DOHH2 (cell line): ENCODE results near the gene RRAGC.

Source experiments
- H3F3A ChIP-seq: fragments of 200-600 bp; sonication (generic), shearing (Covaris generic); 2 replicates; pipeline ENCODE4 v1.6.0; 2016; ENCODE audit warnings: antibody characterized with exemption, mild to moderate bottlenecking; ENCODE audit not compliant: control insufficient read depth, insufficient read depth
- H3K27ac ChIP-seq: fragments of 200-600 bp; sonication (generic); 2 replicates; pipeline ENCODE4 v1.5.1; 2014; ENCODE audit warnings: low read depth, mild to moderate bottlenecking, low read length, moderate library complexity
- H3K27me3 ChIP-seq: fragments of 200-600 bp; sonication (generic); 2 replicates; pipeline ENCODE4 v1.6.1; 2014; ENCODE audit warnings: mild to moderate bottlenecking, low read length, mixed read lengths; ENCODE audit not compliant: control insufficient read depth
- H3K36me3 ChIP-seq: fragments of 200-600 bp; sonication (generic); 2 replicates; pipeline ENCODE4 v1.6.1; 2014; ENCODE audit warnings: mild to moderate bottlenecking, low read length, moderate library complexity, mixed read lengths; ENCODE audit not compliant: control insufficient read depth
- H3K4me1 ChIP-seq: fragments of 200-600 bp; sonication (generic); 2 replicates; pipeline ENCODE4 v1.6.1; 2014; ENCODE audit warnings: mild to moderate bottlenecking, low read length, mixed read lengths; ENCODE audit not compliant: control insufficient read depth
- H3K4me2 ChIP-seq: fragments of 200-600 bp; sonication (generic); 2 replicates; pipeline ENCODE4 v1.6.0; 2014; ENCODE audit warnings: mild to moderate bottlenecking, low read length, moderate library complexity
- H3K4me3 ChIP-seq: fragments of 200-600 bp; sonication (generic); 2 replicates; pipeline ENCODE4 v1.5.1; 2014; ENCODE audit warnings: mild to moderate bottlenecking, low read length, mixed read lengths
- H3K79me2 ChIP-seq: fragments of 200-600 bp; sonication (generic); 2 replicates; pipeline ENCODE4 v1.6.1; 2014; ENCODE audit warnings: mild to moderate bottlenecking, low read length, mixed read lengths; ENCODE audit not compliant: control insufficient read depth
- H3K9me2 ChIP-seq: fragments of 200-600 bp; sonication (generic); replicated peaks from 2 replicates; pipeline ENCODE4 v1.6.1; 2014; ENCODE audit warnings: mild to moderate bottlenecking, low read length, mixed read lengths; ENCODE audit not compliant: control insufficient read depth
- H3K9me3 ChIP-seq: fragments of 200-600 bp; sonication (generic); 2 replicates; pipeline ENCODE4 v1.6.1; 2014; ENCODE audit warnings: antibody characterized with exemption, low read length, mixed read lengths; ENCODE audit not compliant: control insufficient read depth, insufficient read depth
- H4K20me1 ChIP-seq: fragments of 200-600 bp; sonication (generic); 2 replicates; pipeline ENCODE4 v1.6.0; 2014; ENCODE audit warnings: low read depth, mild to moderate bottlenecking, antibody characterized with exemption, low read length, moderate library complexity; ENCODE audit not compliant: control insufficient read depth, insufficient read depth
- EZH2phosphoT487 ChIP-seq: fragments of 200-600 bp; sonication (generic); IDR thresholded peaks from 2 replicates; pipeline ENCODE4 v1.6.1; 2017; ENCODE audit warnings: borderline replicate concordance, mild to moderate bottlenecking, antibody characterized with exemption, low read length, moderate library complexity, mixed read lengths
- TF ChIP-seq, protein P1 (sequence below): fragments of 200-600 bp; sonication (generic); IDR thresholded peaks from one replicate; pipeline ENCODE4 v1.5.1; 2014; ENCODE audit warnings: antibody characterized with exemption, mild to moderate bottlenecking, low read depth, low read length; ENCODE audit not compliant: poor library complexity, severe bottlenecking

The RRAGC gene

DNA sequence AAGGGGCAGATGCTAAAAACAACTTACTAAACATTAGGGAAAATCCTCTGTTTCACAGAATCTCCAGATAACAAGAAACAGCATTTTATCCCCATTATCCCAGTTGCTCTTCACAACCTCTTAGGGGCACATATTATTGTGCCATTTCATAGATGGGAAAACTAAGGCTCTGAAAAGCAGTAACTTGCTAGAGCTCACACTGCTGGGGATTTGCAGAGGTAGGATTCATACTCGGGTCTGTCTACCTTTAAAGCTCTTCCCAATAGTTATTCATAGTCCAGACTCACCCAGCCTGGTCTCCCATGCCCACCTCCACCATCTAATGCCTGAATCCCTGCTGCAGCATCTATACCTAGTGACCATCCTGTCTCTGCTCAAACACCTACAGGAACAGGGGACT, 67.7 kb downstream of the RRAGC start:
- H3F3A ChIP-seq, result no peaks in the 10 kb centered on the region
- no peaks in the 10 kb centered on the region for H3K79me2 ChIP-seq
- no peak overlapping the region for H3K4me2 ChIP-seq
- H3K9me3 ChIP-seq, result peaks cover 6% of the 10 kb centered on the region
- no peak overlapping the region for H3K27ac ChIP-seq
- H3K4me3 ChIP-seq, result no peak overlapping the region
- peaks cover 12% of the 10 kb centered on the region; the same call in 1 of the 2 replicates for H3K27me3 ChIP-seq
- no peaks in the 10 kb centered on the region for H4K20me1 ChIP-seq
- TF ChIP-seq, protein P1, sequence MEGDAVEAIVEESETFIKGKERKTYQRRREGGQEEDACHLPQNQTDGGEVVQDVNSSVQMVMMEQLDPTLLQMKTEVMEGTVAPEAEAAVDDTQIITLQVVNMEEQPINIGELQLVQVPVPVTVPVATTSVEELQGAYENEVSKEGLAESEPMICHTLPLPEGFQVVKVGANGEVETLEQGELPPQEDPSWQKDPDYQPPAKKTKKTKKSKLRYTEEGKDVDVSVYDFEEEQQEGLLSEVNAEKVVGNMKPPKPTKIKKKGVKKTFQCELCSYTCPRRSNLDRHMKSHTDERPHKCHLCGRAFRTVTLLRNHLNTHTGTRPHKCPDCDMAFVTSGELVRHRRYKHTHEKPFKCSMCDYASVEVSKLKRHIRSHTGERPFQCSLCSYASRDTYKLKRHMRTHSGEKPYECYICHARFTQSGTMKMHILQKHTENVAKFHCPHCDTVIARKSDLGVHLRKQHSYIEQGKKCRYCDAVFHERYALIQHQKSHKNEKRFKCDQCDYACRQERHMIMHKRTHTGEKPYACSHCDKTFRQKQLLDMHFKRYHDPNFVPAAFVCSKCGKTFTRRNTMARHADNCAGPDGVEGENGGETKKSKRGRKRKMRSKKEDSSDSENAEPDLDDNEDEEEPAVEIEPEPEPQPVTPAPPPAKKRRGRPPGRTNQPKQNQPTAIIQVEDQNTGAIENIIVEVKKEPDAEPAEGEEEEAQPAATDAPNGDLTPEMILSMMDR, result no peak
- no peak for TF ChIP-seq EZH2phosphoT487
- no peaks in the 10 kb centered on the region for H3K4me1 ChIP-seq
- no peaks in the 10 kb centered on the region for H3K36me3 ChIP-seq
- H3K9me2 ChIP-seq, result no peaks in the 10 kb centered on the region

DNA sequence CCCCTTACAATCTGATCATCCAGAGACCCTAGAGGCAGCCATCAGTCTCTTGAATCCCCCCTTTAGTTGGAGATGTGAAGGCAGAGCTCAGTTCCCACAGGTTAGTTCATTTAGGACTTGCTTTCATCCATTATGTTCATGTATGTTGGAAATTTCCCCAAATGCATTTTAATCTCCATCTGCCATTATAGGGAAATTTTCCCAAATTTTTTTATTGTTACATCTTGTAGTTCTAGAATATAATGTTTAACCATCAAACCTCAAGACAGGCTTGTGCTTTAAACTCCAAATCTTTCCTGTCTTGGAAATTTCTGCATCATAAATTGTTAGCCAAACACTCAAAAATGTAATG, 68.4 kb downstream of the RRAGC start:
- TF ChIP-seq EZH2phosphoT487, result no peak
- TF ChIP-seq, protein P1, result no peak
- Histone ChIP-seq H3K4me1 (no peaks in the 10 kb centered on the region), H3K4me2 (no peak overlapping the region), H3K9me3 (peaks cover 6% of the 10 kb centered on the region), H3K9me2 (no peaks in the 10 kb centered on the region), H3F3A (no peaks in the 10 kb centered on the region), H3K79me2 (no peaks in the 10 kb centered on the region), H3K4me3 (no peak overlapping the region), H4K20me1 (no peaks in the 10 kb centered on the region), H3K27ac (no peak overlapping the region), H3K36me3 (no peaks in the 10 kb centered on the region), H3K27me3 (peaks cover 12% of the 10 kb centered on the region; the same call in 1 of the 2 replicates)

DNA sequence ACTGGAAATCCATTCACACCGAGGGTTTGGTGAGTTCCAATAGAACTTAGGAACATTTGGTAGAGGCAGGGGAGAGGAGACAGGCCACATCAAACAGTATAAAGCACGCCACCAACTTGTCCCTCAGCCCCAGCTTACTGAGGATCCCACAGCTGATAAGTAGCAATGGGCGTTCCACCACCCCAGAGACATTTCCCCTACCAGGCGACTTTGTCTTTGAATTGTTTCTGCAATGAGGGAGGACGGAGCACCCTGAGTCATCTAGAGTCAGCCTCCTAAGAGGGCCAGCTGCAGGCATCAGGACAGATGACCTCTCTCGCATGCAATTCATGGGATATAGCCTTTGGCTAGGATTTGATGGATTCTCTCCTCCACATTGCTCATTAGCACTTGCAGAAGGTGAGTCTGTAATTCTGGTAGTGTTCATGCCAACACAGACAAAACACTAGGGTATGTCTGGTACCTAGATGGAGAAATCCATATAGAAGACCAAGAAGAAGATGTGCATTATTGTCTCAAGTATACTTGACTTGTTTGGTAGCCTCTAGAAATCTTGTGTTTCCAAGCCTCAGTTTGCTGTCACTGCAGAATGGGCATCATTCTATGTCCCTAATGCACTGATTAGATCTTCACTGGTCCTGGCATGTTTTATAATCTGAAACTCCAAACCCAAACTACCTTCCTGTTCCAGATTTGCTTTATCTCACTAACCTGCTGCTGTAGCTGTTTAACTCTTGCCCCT, 69.0 kb downstream of the RRAGC start:
- Histone ChIP-seq H4K20me1 (no peaks in the 10 kb centered on the region), H3K27me3 (peaks cover 12% of the 10 kb centered on the region; the same call in 1 of the 2 replicates), H3K4me2 (no peak overlapping the region), H3K9me3 (peaks cover 6% of the 10 kb centered on the region), H3K79me2 (no peaks in the 10 kb centered on the region), H3K4me1 (no peaks in the 10 kb centered on the region), H3F3A (no peaks in the 10 kb centered on the region), H3K4me3 (no peak overlapping the region), H3K27ac (no peak overlapping the region), H3K9me2 (no peaks in the 10 kb centered on the region), H3K36me3 (no peaks in the 10 kb centered on the region)
- no peak for TF ChIP-seq EZH2phosphoT487
- TF ChIP-seq, protein P1, result no peak
